Astrocyte of the hippocampus (primary cell): ENCODE measurements around the gene SYTL3.
"Not testable (repeated sequence)": the region's sequence is repeated elsewhere in the genome, so short reads cannot be mapped to it uniquely, and the experiment has no call there.

Experiments
- DNase-seq: peaks from one replicate; pipeline ENCODE4 v3.0.0; 2011; ENCODE audit warnings: low read depth, low spot score

SYTL3 gene

GRCh38 chr6:158687506-158687905, 37.7 kb downstream of the SYTL3 start:
- no peak for DNase-seq

- DNase-seq = no peak
Observed at GRCh38 chr6:158688860-158689259, 39.0 kb downstream of the SYTL3 start.

DNA sequence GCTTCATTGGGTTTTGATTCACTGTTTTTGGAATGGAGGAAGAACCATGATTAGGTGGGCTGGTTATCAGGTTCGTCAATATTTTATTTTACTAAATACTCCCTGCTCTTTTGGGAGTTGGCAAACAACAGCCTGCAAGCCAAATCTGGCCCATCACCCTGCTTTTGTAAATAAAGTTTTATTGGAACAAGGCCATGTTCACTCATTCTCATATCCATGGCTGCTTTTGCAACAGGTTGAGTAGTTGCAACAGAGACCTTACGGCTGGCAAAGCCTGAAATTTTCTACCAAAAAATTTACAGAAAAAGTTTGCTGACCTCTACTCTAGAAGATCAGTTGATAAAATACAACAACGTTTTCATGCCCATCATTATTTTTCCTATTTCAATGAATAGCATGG, 45.1 kb downstream of the SYTL3 start:
- DNase-seq = no peak

- no peak for DNase-seq
Observed at GRCh38 chr6:158697811-158698210, 48.0 kb downstream of the SYTL3 start.

DNA sequence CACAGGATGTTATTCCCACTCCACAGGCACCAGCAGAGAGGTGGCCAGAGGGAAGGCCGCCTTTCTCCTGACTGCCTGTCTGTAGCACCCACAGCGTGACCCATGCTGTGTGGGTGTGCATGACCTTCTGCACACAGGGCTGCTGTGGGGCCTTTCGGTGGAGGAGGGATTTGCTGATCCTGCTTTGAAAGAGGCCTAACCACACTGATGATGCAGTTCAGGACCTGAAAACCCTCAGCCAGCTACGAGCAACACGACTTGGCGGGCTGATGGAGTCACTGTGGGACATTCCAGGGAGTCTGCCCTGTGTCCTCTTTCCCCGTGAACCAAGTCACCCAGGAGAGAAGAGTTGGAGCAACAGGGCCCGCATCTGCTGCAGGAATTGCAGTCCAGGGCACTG, 49.1 kb downstream of the SYTL3 start:
- DNase-seq = no peak

DNA sequence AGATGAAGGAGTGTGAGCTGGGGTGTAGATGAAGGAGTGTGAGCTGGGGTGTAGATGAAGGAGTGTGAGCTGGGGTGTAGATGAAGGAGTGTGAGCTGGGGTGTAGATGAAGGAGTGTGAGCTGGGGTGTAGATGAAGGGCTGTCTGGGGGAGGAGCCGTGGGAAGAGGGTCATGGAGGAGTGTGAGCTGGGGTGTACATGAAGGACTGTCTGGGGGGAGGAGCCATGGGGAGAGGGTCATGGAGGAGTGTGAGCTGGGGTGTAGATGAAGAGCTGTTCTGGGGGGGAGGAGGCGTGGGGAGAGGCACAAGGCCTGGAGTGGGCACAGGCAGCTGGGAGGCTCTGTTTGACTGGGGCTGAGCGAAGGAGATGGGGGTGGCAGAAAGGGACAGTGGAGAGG, 51.4 kb downstream of the SYTL3 start:
- DNase-seq = not testable (repeated sequence)

DNA sequence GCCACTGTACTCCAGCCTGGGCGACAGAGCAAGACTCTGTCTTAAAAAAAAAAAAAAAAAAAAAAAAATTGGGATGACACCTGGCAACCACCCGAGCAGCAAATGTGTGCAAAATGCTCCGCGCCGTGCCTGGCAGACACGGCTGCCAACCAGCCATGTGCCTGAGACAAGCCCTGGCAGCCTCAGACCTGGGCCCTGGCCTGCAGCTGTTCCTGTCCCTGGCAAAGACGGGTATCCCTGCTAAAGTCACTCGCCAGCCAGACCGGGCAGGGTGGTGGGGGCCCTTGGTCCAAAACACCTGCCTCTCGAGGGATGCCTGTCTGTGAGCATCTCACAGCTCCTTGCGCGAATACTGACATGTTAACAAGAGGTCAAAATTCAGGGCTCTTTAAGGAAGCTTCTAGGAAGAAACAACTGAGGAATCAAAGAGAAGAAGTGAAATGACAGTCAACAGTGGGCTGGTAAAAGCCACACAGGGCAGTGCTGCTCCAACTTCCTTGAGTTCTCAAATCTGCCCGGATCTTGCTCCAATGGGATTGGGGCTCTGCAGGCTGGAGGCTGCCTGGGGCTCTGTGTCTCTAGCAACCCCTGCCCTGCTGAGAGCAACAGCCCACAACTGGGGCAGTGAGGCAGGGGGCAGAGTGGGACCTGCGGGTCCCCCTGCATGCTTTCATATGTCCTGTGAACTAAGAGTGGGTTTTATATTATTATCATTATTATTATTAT, 53.4 kb downstream of the SYTL3 start:
- no peak for DNase-seq

- DNase-seq = peak; percentile 86
Observed at GRCh38 chr6:158703837-158704822, 54.3 kb downstream of the SYTL3 start.

DNA sequence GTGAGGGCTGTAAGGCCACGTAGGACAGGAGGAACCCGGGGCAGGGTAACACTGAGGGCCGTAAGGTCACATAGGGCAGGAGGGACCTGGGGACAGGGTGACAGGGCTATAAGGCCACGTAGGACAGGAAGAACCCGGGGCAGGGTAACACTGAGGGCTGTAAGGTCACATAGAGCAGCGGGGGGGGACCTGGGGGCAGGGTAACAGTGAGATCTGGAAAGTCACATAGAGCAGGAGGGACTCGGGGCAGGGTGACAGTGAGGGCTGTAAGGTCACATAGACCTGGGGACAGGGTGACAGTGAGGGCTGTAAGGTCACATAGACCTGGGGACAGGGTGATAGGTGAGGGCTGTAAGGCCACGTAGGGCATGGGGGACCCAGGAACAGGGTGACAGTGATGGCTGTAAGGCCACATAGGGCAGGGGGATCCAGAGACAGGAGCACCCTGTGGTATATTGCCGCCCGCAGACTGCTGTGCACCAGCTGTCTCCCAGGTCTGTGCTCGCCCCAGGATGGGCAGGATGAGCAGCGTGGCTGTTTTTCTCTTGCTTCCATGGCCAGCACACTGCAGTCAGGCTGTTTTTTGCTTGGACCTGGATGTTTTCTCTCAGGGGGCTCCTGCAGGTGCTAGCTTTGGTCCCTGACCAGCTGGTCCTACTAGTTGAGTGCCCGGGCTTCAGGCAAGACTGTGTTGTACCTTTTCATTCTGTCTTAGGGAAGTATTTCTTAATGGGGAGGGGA, 55.7 kb downstream of the SYTL3 start:
- no peak for DNase-seq

- peak; percentile 52 for DNase-seq
Observed at GRCh38 chr6:158706369-158706982, 56.6 kb downstream of the SYTL3 start.

DNA sequence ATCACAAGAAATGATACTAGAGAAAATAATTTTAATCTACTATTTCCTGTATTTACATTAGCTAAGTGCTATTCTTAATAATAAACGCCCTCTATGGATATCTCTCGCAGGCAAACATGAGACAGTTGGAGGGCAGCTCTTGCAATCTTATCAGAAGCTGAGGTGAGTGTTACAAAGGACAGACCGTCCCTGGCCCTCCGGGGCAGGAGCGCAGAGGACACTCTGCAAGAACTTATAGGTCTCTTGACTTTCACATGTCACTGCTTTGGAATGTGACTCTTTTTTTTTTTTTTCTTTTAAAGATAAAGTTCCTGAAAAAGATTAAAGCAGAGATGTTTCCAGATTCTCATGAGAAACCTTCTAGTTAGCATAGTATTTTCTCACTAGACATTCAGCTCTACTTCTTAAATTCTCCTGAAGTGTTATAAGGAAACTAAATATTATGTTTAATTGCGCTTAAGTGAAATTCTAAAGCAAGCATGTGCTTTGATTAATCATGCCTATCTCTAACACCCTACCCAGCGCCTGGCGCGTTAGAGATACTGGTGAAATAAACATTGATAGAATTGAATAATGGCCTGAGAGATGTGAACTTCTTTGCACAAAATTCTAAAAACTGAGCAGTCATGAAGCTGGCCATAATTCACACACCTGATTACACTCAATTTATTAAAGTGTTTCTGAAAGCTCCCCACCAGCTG, 57.4 kb downstream of the SYTL3 start:
- DNase-seq = peak; percentile 49

DNA sequence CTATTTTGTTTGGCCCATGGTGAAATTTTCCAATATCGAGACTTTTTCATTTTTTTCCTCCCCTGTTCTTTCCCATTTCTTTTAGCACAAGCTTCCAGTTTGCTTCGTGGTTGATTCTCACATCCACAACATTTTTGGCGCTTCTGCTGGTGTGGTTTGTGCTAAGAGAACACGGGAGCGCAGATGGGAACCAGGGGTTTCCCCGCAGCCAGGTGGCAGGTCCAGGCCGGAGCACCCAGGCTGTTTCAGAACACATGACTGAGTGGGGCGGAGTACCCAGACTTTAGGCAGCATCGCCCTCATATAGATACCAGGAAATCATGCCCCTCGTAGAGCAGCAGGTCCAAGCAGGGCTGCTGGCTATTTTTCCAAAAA, 58.0 kb downstream of the SYTL3 start:
- peak; percentile 75 for DNase-seq

- DNase-seq = peak; percentile 82
Observed at GRCh38 chr6:158708239-158708638, 58.4 kb downstream of the SYTL3 start.

DNA sequence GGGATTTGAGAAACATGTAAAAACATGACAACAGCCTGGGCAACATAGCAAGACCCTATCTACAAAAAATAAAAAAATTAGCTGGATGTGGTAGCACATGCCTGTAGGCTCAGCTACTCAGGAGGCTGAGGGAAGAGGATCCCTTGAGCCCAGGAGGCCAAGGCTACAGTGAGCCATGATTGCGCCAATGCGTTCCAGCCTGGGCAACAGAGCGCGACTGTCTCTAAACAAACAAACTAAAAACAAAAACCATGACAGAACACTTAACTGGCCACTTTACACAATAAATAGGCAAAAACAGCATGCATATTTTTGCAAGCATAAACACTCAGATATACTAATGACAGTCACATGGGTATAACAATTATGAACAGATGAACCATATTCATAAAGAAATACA, 60.0 kb downstream of the SYTL3 start:
- DNase-seq = no peak

- DNase-seq = no peak
Observed at GRCh38 chr6:158711264-158711663, 61.4 kb downstream of the SYTL3 start.

DNA sequence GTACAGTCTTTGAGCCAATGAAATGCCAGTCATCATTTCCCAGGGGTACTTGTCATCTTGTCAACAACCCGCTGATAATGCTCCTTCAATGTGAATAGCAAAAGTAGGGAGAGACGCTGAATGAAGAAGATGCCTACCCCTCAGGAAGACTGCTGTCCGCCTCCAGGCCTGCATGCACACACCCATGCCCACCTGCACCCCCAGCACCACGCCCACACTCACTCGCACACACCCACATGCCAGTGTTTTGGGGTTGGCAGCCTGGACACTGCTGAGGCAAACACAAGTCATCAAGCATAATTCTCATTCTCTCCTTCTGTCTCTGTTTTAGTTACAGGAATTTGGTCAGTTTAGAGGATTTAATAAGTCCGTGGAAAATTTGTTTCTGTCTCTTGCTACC, 63.6 kb downstream of the SYTL3 start:
- DNase-seq = no peak

DNA sequence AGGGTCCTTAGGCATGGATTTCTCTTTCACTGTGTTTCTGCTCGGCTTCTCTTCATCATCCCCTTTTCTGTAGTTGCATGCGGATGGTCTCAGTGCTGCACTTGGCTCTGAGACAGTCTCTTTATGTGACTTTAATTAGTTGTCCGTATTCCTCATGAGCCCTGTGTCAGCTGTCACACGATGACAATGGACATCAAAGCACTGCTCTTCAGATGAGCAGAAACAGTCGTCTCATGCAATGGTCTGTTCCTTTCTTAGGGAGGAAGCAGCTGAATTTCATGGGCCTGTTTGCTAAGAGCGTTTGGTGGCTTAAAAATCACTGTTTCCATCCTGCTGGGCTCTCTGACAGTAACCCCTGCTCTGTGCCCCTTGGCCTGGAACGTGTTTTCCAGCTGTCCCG, 64.9 kb downstream of the SYTL3 start:
- no peak for DNase-seq

DNA sequence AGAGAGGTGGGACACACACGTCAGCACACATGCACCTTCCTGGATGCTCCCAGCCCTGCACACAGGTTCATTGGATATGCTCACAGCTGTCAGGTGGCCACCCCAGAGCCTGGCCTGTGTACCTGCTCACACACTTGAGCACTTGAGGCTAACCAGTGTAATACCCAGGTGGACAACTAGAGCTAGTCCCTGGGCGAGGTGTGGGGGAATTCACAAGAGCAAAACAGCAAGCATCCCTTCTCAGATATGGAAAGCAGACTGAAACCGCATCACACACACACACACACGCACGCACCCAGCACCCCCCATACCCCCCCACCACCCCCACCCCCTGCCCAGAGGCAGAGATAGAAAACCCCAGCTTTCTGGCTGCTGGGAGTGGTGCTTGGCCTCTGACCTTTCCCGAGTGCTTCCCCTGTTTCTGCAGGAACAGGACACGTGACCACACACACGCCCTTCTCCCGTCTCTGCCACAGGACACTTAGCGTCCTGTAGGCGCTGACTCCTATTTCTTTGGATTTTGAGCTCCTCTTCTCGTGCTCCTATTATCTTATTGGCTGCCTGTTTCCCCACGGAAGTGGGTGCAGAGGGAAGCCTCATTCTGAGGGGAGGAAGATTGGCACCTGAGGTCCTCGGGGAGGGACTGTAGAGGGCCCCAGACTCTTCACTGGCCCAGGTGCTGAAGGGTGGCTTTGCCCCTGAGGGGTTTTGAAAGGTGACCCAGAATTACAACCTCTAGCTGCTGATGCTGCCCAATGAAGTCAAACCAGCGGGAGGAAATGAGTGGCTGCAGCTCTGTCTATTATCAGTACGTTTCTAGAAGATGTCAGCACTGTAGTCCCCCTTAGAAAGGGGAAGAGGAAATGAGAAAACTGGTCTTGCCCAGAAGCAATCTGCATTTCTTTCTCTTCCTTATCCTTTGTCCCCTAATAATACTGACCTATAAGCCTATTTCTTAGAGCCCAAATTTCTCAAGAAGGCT, 65.8 kb downstream of the SYTL3 start:
- DNase-seq = no peak

- no peak for DNase-seq
Observed at GRCh38 chr6:158717341-158718330, 67.8 kb downstream of the SYTL3 start.
